GM12878 (cell line): ENCODE data around the gene SPTSSB. TPM values are rescaled to one million over a fixed set of nuclear protein-coding genes. Genes with fewer than 3 reads are reported as not detected.
A peak's percentile ranks its signal among the peaks of the same experiment; 100 is the strongest.

Source experiments
- ATAC-seq: fragments of 200-7000 bp; cut with Tn5 transposase; 3 replicates; pipeline ENCODE4 v1.9.1; 2020; ENCODE audit warnings: mild to moderate bottlenecking, moderate library complexity
- BruUV-seq: library from RNA; stranded (reverse); fragments of 400-500 nt; replicated peaks from 2 replicates; lab custom pipeline; 2021; lab: Mats Ljungman, UMichigan
- CTCF ChIA-PET: fragments of 300-600 bp; sonication (Branson Sonifier 250); formaldehyde crosslinking; extraction: SDS; loops from one replicate; lab custom pipeline; 2021; ENCODE audit warnings: inconsistent platforms; lab: Yijun Ruan, JAX
- POLR2A ChIA-PET: fragments of 350-600 bp; formaldehyde crosslinking; extraction: SDS; loops from one replicate; lab custom pipeline; 2021; ENCODE audit warnings: inconsistent platforms; lab: Charles Lee
- RAD21 ChIA-PET: fragments of 300-600 bp; sonication (Branson Sonifier 250); formaldehyde crosslinking; loops from one replicate; lab custom pipeline; 2023; ENCODE audit warnings: antibody characterized with exemption; ENCODE audit not compliant: unreplicated experiment; lab: Charles Lee
- SMC1A ChIA-PET: fragments of 300-600 bp; sonication (Branson Sonifier 250); formaldehyde crosslinking; loops from one replicate; lab custom pipeline; 2023; ENCODE audit not compliant: unreplicated experiment, uncharacterized antibody; lab: Charles Lee
- DNase-seq: peaks from one replicate; pipeline ENCODE4 v3.0.0-alpha.2; 2011; ENCODE audit warnings: low read depth, low spot score
- FAIRE-seq: peaks from 3 replicates; lab custom pipeline; 2011; peaks lifted over from hg19 to GRCh38; lab: Jason Lieb, UNC
- H2AFZ ChIP-seq: 2 replicates; pipeline ENCODE4 v1.6.0; 2011; ENCODE audit warnings: low read depth, low read length, control low read depth; ENCODE audit not compliant: control insufficient read depth
- H3K27ac ChIP-seq: 2 replicates; pipeline ENCODE4 v1.5.1; 2011; ENCODE audit warnings: control low read depth; ENCODE audit not compliant: control insufficient read depth, insufficient read depth
- H3K27me3 ChIP-seq, 2 experiments: replicated peaks in 1 of 2; 2 replicates each; pipeline versions ENCODE4 v1.6.0 to v1.6.1; 2011; ENCODE audit warnings: low read length in 1 of 2; ENCODE audit not compliant: control insufficient read depth in 2 of 2, insufficient read depth in 2 of 2
- H3K36me3 ChIP-seq, 2 experiments: 2 replicates each; pipeline ENCODE4 v1.5.1; 2011; ENCODE audit warnings: low read length in 1 of 2; ENCODE audit not compliant: control insufficient read depth in 2 of 2, insufficient read depth in 2 of 2
- H3K4me1 ChIP-seq: 2 replicates; pipeline ENCODE4 v1.6.1; 2011; ENCODE audit warnings: mild to moderate bottlenecking, low read length, moderate library complexity, mixed read lengths; ENCODE audit not compliant: control insufficient read depth, insufficient read depth
- H3K4me2 ChIP-seq: 2 replicates; pipeline ENCODE4 v1.6.0; 2011; ENCODE audit warnings: control low read depth; ENCODE audit not compliant: control insufficient read depth, insufficient read depth
- H3K4me3 ChIP-seq: fragments of 200-600 bp; sonication (generic); 2 replicates; pipeline ENCODE4 v1.5.1; 2016
- H3K79me2 ChIP-seq: 2 replicates; pipeline ENCODE4 v1.6.0; 2011; ENCODE audit warnings: low read length; ENCODE audit not compliant: control insufficient read depth, insufficient read depth
- H3K9ac ChIP-seq: 2 replicates; pipeline ENCODE4 v1.8.0; 2011; ENCODE audit warnings: low read length, control low read depth, mixed read lengths; ENCODE audit not compliant: control insufficient read depth, insufficient read depth
- H3K9me3 ChIP-seq: replicated peaks from 3 replicates; pipeline ENCODE4 v1.5.1; 2011; ENCODE audit warnings: mild to moderate bottlenecking, low read length; ENCODE audit not compliant: control insufficient read depth, insufficient read depth
- H4K20me1 ChIP-seq: 2 replicates; pipeline ENCODE4 v1.6.0; 2011; ENCODE audit not compliant: control insufficient read depth, insufficient read depth
- CHD2 ChIP-seq: IDR thresholded peaks from 2 replicates; pipeline ENCODE4 v1.6.1; 2011; ENCODE audit warnings: low read depth, low read length, improper control_type of control experiment, borderline replicate concordance
- IKZF2 ChIP-seq, 2 experiments: fragments of 450-650 bp; IDR thresholded peaks; 2 replicates each; pipeline ENCODE4 v1.6.1; 2017; ENCODE audit warnings: mild to moderate bottlenecking in 2 of 2, moderate library complexity in 2 of 2
- NFXL1 ChIP-seq: fragments of 450-650 bp; IDR thresholded peaks from 2 replicates; pipeline ENCODE4 v1.6.1; 2017; ENCODE audit warnings: antibody characterized with exemption, mild to moderate bottlenecking, borderline replicate concordance
- SMAD5 ChIP-seq: IDR thresholded peaks from 2 replicates; pipeline ENCODE4 v1.6.1; 2016; ENCODE audit warnings: antibody characterized with exemption, low read depth
- SMARCA5 ChIP-seq: fragments of 450-650 bp; IDR thresholded peaks from 2 replicates; pipeline ENCODE4 v1.6.1; 2017; ENCODE audit warnings: mild to moderate bottlenecking
- SPI1 ChIP-seq: IDR thresholded peaks from 2 replicates; pipeline ENCODE4 v1.6.1; 2011; ENCODE audit warnings: low read depth, mild to moderate bottlenecking, low read length, moderate library complexity, borderline replicate concordance; ENCODE audit not compliant: insufficient read depth
- WGBS: methylation state at CpG from one replicate; pipeline ENCODE4 v1.1.6; 2016; ENCODE audit warnings: low lambda C conversion rate; ENCODE audit not compliant: insufficient replicate concordance, insufficient coverage; ENCODE audit errors: missing lambda C conversion rate; 5-methylcytosine and 5-hydroxymethylcytosine counted together
- in situ Hi-C: fragments of 300-500 bp; cut with MboI; formaldehyde crosslinking; loops from 9 replicates; pipeline ENCODE4 v1.14.3; 2018; ENCODE audit warnings: mixed read lengths
- intact Hi-C: fragments of 100-400 bp; cut with micrococcal nuclease; formaldehyde crosslinking; loops from one replicate; pipeline ENCODE4 v1.14.2; 2022; ENCODE audit not compliant: unreplicated experiment
- polyA plus RNA-seq, 11 experiments: library from polyadenylated mRNA; depleted of rRNA in 4 of 11; unstranded in 6 of 11; stranded (reverse) in 5 of 11; fragments of >200 nt; fragmentation: Nextera tagmentation in 4 of 11; fragmentation: Illumina TruSeq in 1 of 11; extraction: Ambion mirVana in 4 of 11; extraction: Trizol in 1 of 11; gene quantifications; 1 replicate in 1 of 11; 2 replicates in 10 of 11; pipeline versions ENCODE4 v1.2.1 to v1.2.3, GENCODE V29; 2011 to 2016; ENCODE audit warnings: inconsistent platforms in 2 of 11, missing spikeins in 2 of 11, low read depth in 1 of 11
- total RNA-seq, 4 experiments: library from RNA; depleted of rRNA in 3 of 4; stranded (reverse); fragments of >200 nt in 3 of 4; fragmentation: Illumina TruSeq in 1 of 4; extraction: Trizol in 1 of 4; gene quantifications; 2 replicates each; pipeline versions ENCODE4 v1.2.1 to v1.2.3, GENCODE V29; 2013 to 2021
- TF ChIP-seq, protein P1 (sequence below): IDR thresholded peaks from 2 replicates; pipeline ENCODE4 v1.6.1; 2012; ENCODE audit warnings: low read depth, low read length, improper control_type of control experiment
- TF ChIP-seq, protein P2 (sequence below): fragments of 450-650 bp; IDR thresholded peaks from 2 replicates; pipeline ENCODE4 v1.6.1; 2014; ENCODE audit warnings: mild to moderate bottlenecking

SPTSSB gene
- total and polyA plus RNA-seq, 10 of the 15 experiments (the other 5 are each of a cell fraction or from before 2014, with no cell fraction given) = 0.19 to 30.6 (median 0.91) TPM

DNA sequence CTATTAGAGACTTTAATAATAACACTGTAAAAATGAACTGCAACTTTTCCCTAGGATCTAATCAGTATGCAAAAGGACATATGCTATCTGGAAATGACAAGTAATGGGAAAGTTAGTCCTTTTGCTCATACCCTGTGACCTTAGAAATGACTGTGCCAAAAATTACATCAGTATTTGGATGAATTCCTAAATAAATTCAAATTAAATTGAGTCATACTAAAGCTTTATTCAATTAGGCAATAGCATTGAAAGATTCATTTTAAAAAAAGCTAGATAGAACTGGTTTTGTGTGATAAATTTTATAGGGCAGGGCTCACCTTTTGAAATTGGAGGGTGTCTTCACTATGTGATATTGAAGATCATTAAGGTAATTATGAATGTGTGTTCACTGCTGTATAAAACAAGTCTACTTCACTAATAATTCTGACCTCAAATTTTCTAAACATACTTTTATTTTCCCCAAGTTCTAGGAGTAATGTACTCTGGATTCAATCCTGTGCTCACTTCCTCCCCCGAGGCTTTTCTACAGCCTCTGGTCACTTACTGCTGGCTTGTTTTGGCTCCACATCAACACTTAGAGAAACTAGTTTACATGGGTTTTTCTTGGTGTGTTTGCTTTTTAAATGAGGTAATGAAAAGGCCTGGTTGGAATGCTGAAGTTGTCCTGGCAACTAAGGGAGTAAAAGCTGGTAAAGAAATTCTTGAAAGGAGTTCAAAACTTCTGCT lies 44.4 kb upstream of the SPTSSB start:
- DNase-seq (no peak), ATAC-seq (no peak), FAIRE-seq (no peak)
- intact Hi-C loops (no loop called here), in situ Hi-C loops (no loop called here)
- TF ChIP-seq CHD2 (no peak), SPI1 (no peak), NFXL1 (no peak), SMAD5 (no peak), IKZF2 (IDR thresholded peaks at IDR 0.05) (no peak)
- ChIA-PET RAD21 (interaction anchor here (1.4 kb wide), 1 partner anchor 74 kb away, joined by 4 read pairs; no protein-coding TSS in a partner anchor), CTCF (interaction anchor here (10.5 kb wide), 1 partner anchor 140 kb away, joined by 100 read pairs; no protein-coding TSS in a partner anchor), POLR2A (no interaction called here), SMC1A (interaction anchor here (1.5 to 1.6 kb wide), 2 partner anchors 15 to 140 kb away, joined by 4 read pairs; no protein-coding TSS in a partner anchor)
- H3K27ac ChIP-seq = no peak overlapping the region
- no peaks in the 10 kb centered on the region for H4K20me1 ChIP-seq
- no peaks in the 10 kb centered on the region for H3K27me3 ChIP-seq
- BruUV-seq = no TSS peak
- no peaks in the 10 kb centered on the region for H3K79me2 ChIP-seq
- H3K36me3 ChIP-seq = no peaks in the 10 kb centered on the region
- H3K4me2 ChIP-seq = no peak overlapping the region
- no peaks in the 10 kb centered on the region; the same call in 2 of the 3 replicates for H3K9me3 ChIP-seq
- H2AFZ ChIP-seq = no peak overlapping the region
- 88% methylated on average over 1 of the region's 1 CpG for WGBS
- no peak overlapping the region for H3K9ac ChIP-seq
- peaks cover 4% of the 10 kb centered on the region; the same call in 1 of the 2 replicates for H3K4me1 ChIP-seq
- no peak overlapping the region for H3K4me3 ChIP-seq

- peaks cover 4% of the 10 kb centered on the region; the same call in 1 of the 2 replicates for H3K4me1 ChIP-seq
- SMC1A ChIA-PET = interaction anchor here (1.6 kb wide), 1 partner anchor 14 kb away, joined by 4 read pairs; no protein-coding TSS in a partner anchor
- intact Hi-C loops = no loop called here
- H3K36me3 ChIP-seq = no peaks in the 10 kb centered on the region
- no peak overlapping the region for H3K27ac ChIP-seq
- 67% methylated on average over 1 of the region's 1 CpG for WGBS
- H3K9ac ChIP-seq = no peak overlapping the region
- H3K4me3 ChIP-seq = no peak overlapping the region
- in situ Hi-C loops = loop anchor here (5.0 kb wide), 1 partner anchor 143 kb away; no protein-coding TSS in a partner anchor
- H2AFZ ChIP-seq = no peak overlapping the region
- CTCF ChIA-PET = interaction anchor here (1.0 to 10.5 kb wide), 2 partner anchors 9 to 139 kb away, joined by 3 to 100 read pairs; no protein-coding TSS in a partner anchor
- RAD21 ChIA-PET = interaction anchor here (1.4 kb wide), 2 partner anchors 74 to 140 kb away, joined by 4 to 5 read pairs; no protein-coding TSS in a partner anchor
- H3K9me3 ChIP-seq = no peaks in the 10 kb centered on the region; the same call in 2 of the 3 replicates
- POLR2A ChIA-PET = no interaction called here
- H4K20me1 ChIP-seq = no peaks in the 10 kb centered on the region
- H3K4me2 ChIP-seq = no peak overlapping the region
- peak; percentile 53 for ATAC-seq
- DNase-seq = no peak
- no peaks in the 10 kb centered on the region for H3K79me2 ChIP-seq
- H3K27me3 ChIP-seq = no peaks in the 10 kb centered on the region
- FAIRE-seq = no peak
- BruUV-seq = no TSS peak
- TF ChIP-seq SMARCA5 (no peak), SPI1 (0 out of 2 replicates have a peak, but pooled peaks have one; percentile 13)
- TF ChIP-seq, protein P1, sequence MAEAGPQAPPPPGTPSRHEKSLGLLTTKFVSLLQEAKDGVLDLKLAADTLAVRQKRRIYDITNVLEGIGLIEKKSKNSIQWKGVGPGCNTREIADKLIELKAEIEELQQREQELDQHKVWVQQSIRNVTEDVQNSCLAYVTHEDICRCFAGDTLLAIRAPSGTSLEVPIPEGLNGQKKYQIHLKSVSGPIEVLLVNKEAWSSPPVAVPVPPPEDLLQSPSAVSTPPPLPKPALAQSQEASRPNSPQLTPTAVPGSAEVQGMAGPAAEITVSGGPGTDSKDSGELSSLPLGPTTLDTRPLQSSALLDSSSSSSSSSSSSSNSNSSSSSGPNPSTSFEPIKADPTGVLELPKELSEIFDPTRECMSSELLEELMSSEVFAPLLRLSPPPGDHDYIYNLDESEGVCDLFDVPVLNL = no peak
- TF ChIP-seq, protein P2, sequence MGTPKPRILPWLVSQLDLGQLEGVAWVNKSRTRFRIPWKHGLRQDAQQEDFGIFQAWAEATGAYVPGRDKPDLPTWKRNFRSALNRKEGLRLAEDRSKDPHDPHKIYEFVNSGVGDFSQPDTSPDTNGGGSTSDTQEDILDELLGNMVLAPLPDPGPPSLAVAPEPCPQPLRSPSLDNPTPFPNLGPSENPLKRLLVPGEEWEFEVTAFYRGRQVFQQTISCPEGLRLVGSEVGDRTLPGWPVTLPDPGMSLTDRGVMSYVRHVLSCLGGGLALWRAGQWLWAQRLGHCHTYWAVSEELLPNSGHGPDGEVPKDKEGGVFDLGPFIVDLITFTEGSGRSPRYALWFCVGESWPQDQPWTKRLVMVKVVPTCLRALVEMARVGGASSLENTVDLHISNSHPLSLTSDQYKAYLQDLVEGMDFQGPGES = no peak
Measured at GRCh38 chr3:161414907-161415306, 43.6 kb upstream of the SPTSSB start.
